ENCODE results near the gene PGBD2.
"Not testable (repeated sequence)": the region's sequence is repeated elsewhere in the genome, so short reads cannot be mapped to it uniquely, and the experiment has no call there.

- TF ChIP-seq CTCF (conservative IDR thresholded peaks at IDR 0.05; ENCODE audit: low read depth, low read length); RFX5 (IDR thresholded peaks at IDR 0.05; ENCODE audit: low read depth, low read length); MXI1 (IDR thresholded peaks at IDR 0.05; ENCODE audit: borderline replicate concordance, low read depth, low read length); POLR2A (IDR thresholded peaks at IDR 0.05; ENCODE audit: low read depth, low read length); RCOR1 (IDR thresholded peaks at IDR 0.05; ENCODE audit: insufficient replicate concordance, low read length); MAZ (IDR thresholded peaks at IDR 0.05; ENCODE audit: borderline replicate concordance, low read depth, low read length); BHLHE40 (IDR thresholded peaks at IDR 0.05; ENCODE audit: low read depth, low read length); USF2 (IDR thresholded peaks at IDR 0.05; ENCODE audit: low read depth, low read length); CEBPB (IDR thresholded peaks at IDR 0.05; ENCODE audit: low read depth, low read length): not testable (repeated sequence)
Measured at GRCh38 chr1:248930037-248930436, 24.0 kb downstream of the PGBD2 start.

All from IMR-90 (cell line).